Transverse colon (tissue), 4 donors: ENCODE data around the gene PALLD. TPM values are rescaled to one million over a fixed set of nuclear protein-coding genes. Genes with fewer than 3 reads are reported as not detected.

Source experiments
- DNase-seq: peaks from one replicate; pipeline ENCODE4 v3.0.0-alpha.2; 2019
- H3K27ac ChIP-seq, 4 donors: fragments of 200-600 bp; sonication (generic); 2 replicates each; pipeline ENCODE4 v1.5.1; 2016 to 2018; ENCODE audit warnings: inconsistent platforms in 4 of 4
- H3K27me3 ChIP-seq: fragments of 200-600 bp; sonication (generic); 2 replicates; pipeline ENCODE4 v1.5.1; 2017; ENCODE audit warnings: inconsistent platforms
- H3K36me3 ChIP-seq, 4 donors: fragments of 200-600 bp; sonication (generic); 2 replicates each; pipeline ENCODE4 v1.5.1; 2017 to 2019; ENCODE audit warnings: inconsistent platforms in 4 of 4
- H3K4me1 ChIP-seq, 4 donors: fragments of 200-600 bp; sonication (generic); 2 replicates each; pipeline ENCODE4 v1.5.1; 2017 to 2020; ENCODE audit warnings: inconsistent platforms in 4 of 4
- H3K4me3 ChIP-seq, 4 donors: fragments of 200-600 bp; sonication (generic); 1 replicate in 1 of 4; 2 replicates in 3 of 4; pipeline versions ENCODE4 v1.5.1 to v1.6.1; 2017 to 2019; ENCODE audit warnings: inconsistent platforms in 4 of 4
- H3K9me3 ChIP-seq, 2 donors: fragments of 200-600 bp; sonication (generic); 2 replicates each; pipeline ENCODE4 v1.5.1; 2017 to 2019; ENCODE audit warnings: inconsistent platforms in 2 of 2
- CTCF ChIP-seq, 5 experiments: fragments of 200-600 bp in 3 of 5; fragments of 450-650 bp in 2 of 5; sonication (generic) in 3 of 5; IDR thresholded peaks; 1 replicate in 2 of 5; 2 replicates in 3 of 5; pipeline ENCODE4 v1.5.1; 2016 to 2017; ENCODE audit warnings: antibody characterized with exemption in 5 of 5, inconsistent platforms in 3 of 5, mild to moderate bottlenecking in 2 of 5, moderate library complexity in 1 of 5
- EP300 ChIP-seq: sonication (generic); formaldehyde crosslinking; IDR thresholded peaks from one replicate; pipeline ENCODE4 v1.6.1; 2017; ENCODE audit warnings: antibody characterized with exemption, low read depth
- POLR2A ChIP-seq: fragments of 450-650 bp; IDR thresholded peaks from one replicate; pipeline ENCODE4 v1.6.1; 2016; ENCODE audit warnings: antibody characterized with exemption, mild to moderate bottlenecking, moderate library complexity
- POLR2AphosphoS5 ChIP-seq, 3 donors: sonication (generic); formaldehyde crosslinking; IDR thresholded peaks; one replicate each; pipeline ENCODE4 v1.6.1; 2016; ENCODE audit warnings: antibody characterized with exemption in 3 of 3
- whole genome bisulfite sequencing, 2 donors: methylation state at CpG; one replicate each; pipeline ENCODE4 v1.1.5; 2018; ENCODE audit warnings: low coverage in 1 of 2; 5-methylcytosine and 5-hydroxymethylcytosine counted together
- in situ Hi-C, 4 donors: fragments of 200-750 bp; cut with MboI; loops; one replicate each; pipeline versions ENCODE4 v1.15.0 to v1.15.1; 2017; ENCODE audit warnings: low sequenced_read_pairs in 3 of 4, low pct_ligation_motif_present in 1 of 4, low pct_unique_long_range_greater_than_20kb in 1 of 4
- intact Hi-C: fragments of 100-400 bp; cut with DNase I; formaldehyde crosslinking; loops from one replicate; pipeline ENCODE4 v1.15.1; 2023; ENCODE audit warnings: low total_unique reads
- total RNA-seq, 4 donors: library from RNA; depleted of rRNA; stranded (reverse); fragments of >200 nt; gene quantifications; one replicate each; pipeline ENCODE4 v1.1.0, GENCODE V29; 2016

PALLD gene
- total RNA-seq, 4 donors from 2014 or later, result 230 to 309 (median 278) TPM

DNA sequence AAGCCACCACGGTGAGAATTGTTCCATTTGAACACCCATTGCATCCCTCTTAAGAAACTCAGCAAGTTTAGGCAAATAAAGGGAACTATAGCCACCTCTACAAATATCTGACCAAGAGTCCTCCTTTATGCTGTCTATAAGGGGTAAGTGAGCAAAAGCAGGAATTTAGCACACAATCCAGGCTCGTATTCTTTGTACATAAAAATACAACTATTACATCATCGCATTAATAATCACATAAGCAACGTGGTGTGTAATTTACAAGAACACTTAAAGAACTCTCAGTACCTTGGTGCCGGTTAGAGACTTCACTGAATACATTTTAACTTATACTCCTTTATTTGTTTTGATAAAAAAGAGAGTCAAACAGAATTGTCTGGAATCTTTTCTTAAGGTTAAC is 38.8 kb downstream of the PALLD start:
- TF ChIP-seq CTCF (IDR thresholded peaks at IDR 0.05) (no peak), POLR2AphosphoS5 (IDR thresholded peaks at IDR 0.05) (no peak), EP300 (no peak), POLR2A (no peak)
- no peak overlapping the region for H3K27ac ChIP-seq
- WGBS, 2 donors, result 57 to 60% methylated on average over 5 of the region's 5 CpGs
- H3K27me3 ChIP-seq, result no peaks in the 10 kb centered on the region
- no peaks in the 10 kb centered on the region for H3K36me3 ChIP-seq
- no peak overlapping the region for H3K4me3 ChIP-seq
- no peaks in the 10 kb centered on the region for H3K4me1 ChIP-seq
- no peak for DNase-seq
- in situ Hi-C loops (no loop called here), intact Hi-C loops (no loop called here)
- no peaks in the 10 kb centered on the region for H3K9me3 ChIP-seq

GRCh38 chr4:168536448-168536847 is 39.6 kb downstream of the PALLD start:
- Histone ChIP-seq H3K4me1 (no peaks in the 10 kb centered on the region), H3K36me3 (no peaks in the 10 kb centered on the region), H3K9me3 (no peaks in the 10 kb centered on the region), H3K27me3 (no peaks in the 10 kb centered on the region), H3K27ac (no peak overlapping the region), H3K4me3 (no peak overlapping the region)
- TF ChIP-seq CTCF (IDR thresholded peaks at IDR 0.05) (no peak), POLR2AphosphoS5 (IDR thresholded peaks at IDR 0.05) (no peak), EP300 (no peak), POLR2A (no peak)
- intact Hi-C loops (no loop called here), in situ Hi-C loops (no loop called here)
- 81% methylated on average over 7 of the region's 7 CpGs for WGBS, 2 donors
- DNase-seq, result no peak

DNA sequence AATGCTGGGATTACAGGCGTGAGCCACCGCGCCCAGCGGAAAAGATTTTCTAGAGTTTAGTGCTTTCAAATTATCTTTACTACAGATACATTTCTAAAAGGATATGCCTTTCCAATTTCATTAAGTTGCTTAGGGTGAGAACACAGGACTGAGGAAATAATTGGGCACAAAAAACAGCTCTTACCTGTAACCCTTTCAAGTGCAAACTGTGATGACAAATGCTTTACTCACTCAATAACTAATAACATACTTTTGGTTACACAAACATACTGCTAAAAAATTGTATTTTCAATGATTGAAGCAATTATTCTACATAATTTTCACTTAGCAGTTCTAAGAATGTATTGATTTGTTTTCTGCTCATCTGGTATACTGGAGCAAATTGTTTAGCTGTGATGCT is 40.2 kb downstream of the PALLD start:
- H3K4me1 ChIP-seq, result no peaks in the 10 kb centered on the region
- intact Hi-C loops, result no loop called here
- H3K27ac ChIP-seq, result no peak overlapping the region
- no peak overlapping the region for H3K4me3 ChIP-seq
- TF ChIP-seq EP300 (no peak), POLR2A (no peak), CTCF (IDR thresholded peaks at IDR 0.05) (no peak), POLR2AphosphoS5 (IDR thresholded peaks at IDR 0.05) (no peak)
- no peaks in the 10 kb centered on the region for H3K36me3 ChIP-seq
- 97% methylated on average over 4 of the region's 4 CpGs; no CpG with 5 or more reads in 1 of the 2 donors for WGBS, 2 donors
- in situ Hi-C loops, result no loop called here
- H3K27me3 ChIP-seq, result no peaks in the 10 kb centered on the region
- no peaks in the 10 kb centered on the region for H3K9me3 ChIP-seq
- DNase-seq, result no peak

DNA sequence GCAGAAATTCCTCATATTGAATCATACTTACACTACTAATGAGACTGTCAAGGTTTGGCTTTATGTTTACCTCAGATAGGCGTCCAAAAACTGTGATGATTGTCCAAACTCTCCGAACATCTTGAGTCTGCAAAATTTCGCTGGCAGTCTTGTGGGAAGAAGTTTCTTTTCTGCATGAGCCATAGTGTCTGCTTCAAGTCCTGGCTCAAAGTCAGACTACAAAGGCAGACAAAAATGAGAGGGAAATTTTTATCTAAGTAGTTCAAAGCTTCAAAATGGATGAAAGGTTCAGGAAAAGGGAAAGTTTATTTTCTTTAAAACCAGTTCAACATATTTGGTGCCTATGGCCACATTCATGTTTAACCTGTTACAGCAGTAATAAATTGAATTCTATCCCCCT is 40.7 kb downstream of the PALLD start:
- Histone ChIP-seq H3K9me3 (no peaks in the 10 kb centered on the region), H3K36me3 (no peaks in the 10 kb centered on the region), H3K27me3 (no peaks in the 10 kb centered on the region), H3K4me3 (no peak overlapping the region), H3K4me1 (no peaks in the 10 kb centered on the region), H3K27ac (no peak overlapping the region)
- WGBS, 2 donors, result 64 to 73% methylated on average over 2 to 3 of the region's 3 CpGs
- intact Hi-C loops, result no loop called here
- TF ChIP-seq EP300, result no peak
- TF ChIP-seq POLR2AphosphoS5 (IDR thresholded peaks at IDR 0.05), result no peak
- TF ChIP-seq CTCF (IDR thresholded peaks at IDR 0.05), result no peak
- TF ChIP-seq POLR2A, result no peak
- no peak for DNase-seq
- in situ Hi-C loops, result no loop called here
